ENCODE results near the gene ZNF385A.

- no peak for TF ChIP-seq SPI1 (IDR thresholded peaks at IDR 0.05; ENCODE audit: borderline replicate concordance, low read depth, low read length)
- TF ChIP-seq JUNB (CRISPR knock-in tag; conservative IDR thresholded peaks at IDR 0.05) = no peak
- TF ChIP-seq TCF7 (IDR thresholded peaks at IDR 0.05; ENCODE audit: borderline replicate concordance) = no peak
- TF ChIP-seq PCBP1 (IDR thresholded peaks at IDR 0.05; ENCODE audit: low read depth, low read length, poor library complexity, severe bottlenecking) = no peak
- no peak for TF ChIP-seq ZNF431 (CRISPR knock-in tag; IDR thresholded peaks at IDR 0.05)
- no peak for TF ChIP-seq YY1 (IDR thresholded peaks at IDR 0.05; ENCODE audit: borderline replicate concordance in 1 of 3, control insufficient read depth in 1 of 3, extremely low read depth in 1 of 3, insufficient read depth in 3 of 3, insufficient read length in 1 of 3, insufficient replicate concordance in 2 of 3, low read depth in 1 of 3, low read length in 2 of 3)
- no peak for TF ChIP-seq CREB1 (IDR thresholded peaks at IDR 0.05)
- TF ChIP-seq CREB1 (CRISPR knock-in tag; IDR thresholded peaks at IDR 0.05) = no peak
- TF ChIP-seq ZNF197 (CRISPR knock-in tag; IDR thresholded peaks at IDR 0.05; ENCODE audit: low read depth) = no peak
- no peak for TF ChIP-seq FOXJ3 (CRISPR knock-in tag; IDR thresholded peaks at IDR 0.05)
- no peak for TF ChIP-seq ZNF124 (CRISPR knock-in tag; IDR thresholded peaks at IDR 0.05)
- TF ChIP-seq USF2 (CRISPR knock-in tag; IDR thresholded peaks at IDR 0.05) = no peak
- TF ChIP-seq ZBED1 (IDR thresholded peaks at IDR 0.05) = no peak
- TF ChIP-seq ZNF561 (CRISPR knock-in tag; conservative IDR thresholded peaks at IDR 0.05) = no peak
Observed at GRCh38 chr12:54389134-54389508, 4.6 kb upstream of the ZNF385A start.
